GM23338 (cell line): ENCODE measurements around the gene TSEN2. TPM values are rescaled to one million over a fixed set of nuclear protein-coding genes. Genes with fewer than 3 reads are reported as not detected.

Experiments used
- ATAC-seq: fragments of 200-7000 bp; cut with Tn5 transposase; 3 replicates; pipeline ENCODE4 v1.9.1; 2020
- DNase-seq: peaks from one replicate; pipeline ENCODE4 v3.0.0-alpha.2; 2015; ENCODE audit warnings: low spot score
- H2AFZ ChIP-seq: fragments of 200-600 bp; sonication (generic); 2 replicates; pipeline ENCODE4 v1.8.0; 2016; ENCODE audit warnings: antibody characterized with exemption, mild to moderate bottlenecking, moderate library complexity
- H3F3A ChIP-seq: fragments of 200-600 bp; sonication (generic); replicated peaks from 2 replicates; pipeline ENCODE4 v1.8.0; 2017; ENCODE audit warnings: antibody characterized with exemption, mixed run types, low read depth
- H3K27ac ChIP-seq: fragments of 200-600 bp; sonication (generic); 2 replicates; pipeline ENCODE4 v1.6.1; 2016; ENCODE audit warnings: low read depth
- H3K27me3 ChIP-seq: fragments of 200-600 bp; sonication (generic); 2 replicates; pipeline ENCODE4 v1.8.0; 2016; ENCODE audit warnings: mild to moderate bottlenecking, mixed run types, moderate library complexity; ENCODE audit not compliant: insufficient read depth
- H3K36me3 ChIP-seq: fragments of 200-600 bp; sonication (generic); 2 replicates; pipeline ENCODE4 v1.8.0; 2016; ENCODE audit warnings: mild to moderate bottlenecking; ENCODE audit not compliant: insufficient read depth
- H3K4me1 ChIP-seq: fragments of 200-600 bp; sonication (generic); 2 replicates; pipeline ENCODE4 v1.8.0; 2016; ENCODE audit warnings: mild to moderate bottlenecking, moderate library complexity; ENCODE audit not compliant: insufficient read depth
- H3K4me2 ChIP-seq: fragments of 200-600 bp; sonication (generic); 2 replicates; pipeline ENCODE4 v1.7.1; 2017; ENCODE audit warnings: mixed run types
- H3K4me3 ChIP-seq: fragments of 200-600 bp; sonication (generic); 2 replicates; pipeline ENCODE4 v1.6.1; 2016; ENCODE audit warnings: mixed run types
- H3K79me2 ChIP-seq: fragments of 200-600 bp; sonication (generic); replicated peaks from 2 replicates; pipeline ENCODE4 v1.8.0; 2017; ENCODE audit warnings: mild to moderate bottlenecking; ENCODE audit not compliant: insufficient read depth
- H3K9me2 ChIP-seq: fragments of 200-600 bp; sonication (generic); 2 replicates; pipeline ENCODE4 v1.8.0; 2017; ENCODE audit not compliant: insufficient read depth
- H4K20me1 ChIP-seq: fragments of 200-600 bp; sonication (generic); replicated peaks from 2 replicates; pipeline ENCODE4 v1.8.0; 2017; ENCODE audit warnings: mild to moderate bottlenecking; ENCODE audit not compliant: insufficient read depth
- H3K27ac Mint-ChIP-seq: 2 replicates; pipeline ENCODE4 v1.8.0; 2020; ENCODE audit warnings: inconsistent platforms, mild to moderate bottlenecking, moderate library complexity, mixed read lengths
- H3K27me3 Mint-ChIP-seq: 3 replicates; pipeline ENCODE4 v1.8.0; 2022; ENCODE audit warnings: low read depth, mild to moderate bottlenecking, moderate library complexity, mixed read lengths, inconsistent platforms; ENCODE audit not compliant: insufficient read depth, poor library complexity
- H3K36me3 Mint-ChIP-seq: 3 replicates; pipeline ENCODE4 v1.8.0; 2021; ENCODE audit warnings: low read depth, mild to moderate bottlenecking, inconsistent platforms, moderate library complexity, mixed read lengths
- H3K4me1 Mint-ChIP-seq: 3 replicates; pipeline ENCODE4 v1.8.0; 2020; ENCODE audit warnings: mild to moderate bottlenecking, inconsistent platforms, mixed read lengths
- H3K4me3 Mint-ChIP-seq: 3 replicates; pipeline ENCODE4 v1.8.0; 2021; ENCODE audit warnings: moderate library complexity, mild to moderate bottlenecking, inconsistent platforms, mixed read lengths
- H3K9me3 Mint-ChIP-seq: 3 replicates; pipeline ENCODE4 v1.8.0; 2020; ENCODE audit warnings: moderate library complexity, mild to moderate bottlenecking, inconsistent platforms, mixed read lengths
- CREB1 ChIP-seq: fragments of 250-450 bp; sonication (Bioruptor Pico); IDR thresholded peaks from 2 replicates; pipeline ENCODE4 v1.5.0; 2020; ENCODE audit warnings: low read depth, mild to moderate bottlenecking, moderate library complexity
- EZH2 ChIP-seq: fragments of 200-600 bp; sonication (generic); IDR thresholded peaks from one replicate; pipeline ENCODE4 v1.8.0; 2017; ENCODE audit warnings: antibody characterized with exemption, mild to moderate bottlenecking, low read depth; ENCODE audit not compliant: unreplicated experiment
- EZH2phosphoT487 ChIP-seq: fragments of 200-600 bp; sonication (generic); IDR thresholded peaks from one replicate; pipeline ENCODE4 v1.8.1; 2018; ENCODE audit warnings: antibody characterized with exemption; ENCODE audit not compliant: unreplicated experiment
- JUNB ChIP-seq: IDR thresholded peaks from one replicate; pipeline ENCODE4 v1.6.1; 2016; ENCODE audit warnings: antibody characterized with exemption; ENCODE audit not compliant: unreplicated experiment
- NANOG ChIP-seq: IDR thresholded peaks from 2 replicates; pipeline ENCODE4 v1.6.1; 2016; ENCODE audit warnings: antibody characterized with exemption, borderline replicate concordance
- POLR2AphosphoS5 ChIP-seq: IDR thresholded peaks from 2 replicates; pipeline ENCODE4 v1.6.1; 2016; ENCODE audit warnings: antibody characterized with exemption, low read depth
- STAT1 ChIP-seq: IDR thresholded peaks from one replicate; pipeline ENCODE4 v1.6.1; 2016; ENCODE audit warnings: antibody characterized with exemption; ENCODE audit not compliant: unreplicated experiment
- ZNF114 ChIP-seq: fragments of 250-450 bp; sonication (Bioruptor Pico); IDR thresholded peaks from 2 replicates; pipeline ENCODE4 v1.5.0; 2020; ENCODE audit warnings: mild to moderate bottlenecking, moderate library complexity
- ZNF331 ChIP-seq: fragments of 250-450 bp; sonication (Bioruptor Pico); IDR thresholded peaks from 2 replicates; pipeline ENCODE4 v1.5.0; 2020; ENCODE audit warnings: low read depth, mild to moderate bottlenecking, moderate library complexity
- polyA plus RNA-seq: library from polyadenylated mRNA; unstranded; fragments of >200 nt; fragmentation: Nextera tagmentation; extraction: Ambion mirVana; gene quantifications from 2 replicates; pipeline ENCODE4 v1.2.1, GENCODE V29; 2016
- total RNA-seq: library from RNA; depleted of rRNA; stranded (reverse); fragments of >200 nt; shearing (Covaris generic); gene quantifications from 2 replicates; pipeline ENCODE4 v1.2.3, GENCODE V29; 2014
- TF ChIP-seq, protein P1 (sequence below): fragments of 250-450 bp; sonication (Bioruptor Pico); IDR thresholded peaks from 2 replicates; pipeline ENCODE4 v1.5.0; 2020; ENCODE audit warnings: mild to moderate bottlenecking, moderate library complexity
- TF ChIP-seq, protein P2 (sequence below): IDR thresholded peaks from one replicate; pipeline ENCODE4 v1.6.1; 2018; ENCODE audit warnings: antibody characterized with exemption; ENCODE audit not compliant: unreplicated experiment
- TF ChIP-seq, protein P3 (sequence below): IDR thresholded peaks from 2 replicates; pipeline ENCODE4 v1.6.1; 2016; ENCODE audit warnings: antibody characterized with exemption
- TF ChIP-seq, protein P4 (sequence below), 2 experiments: fragments of 200-600 bp in 1 of 2; sonication (generic) in 1 of 2; conservative IDR thresholded peaks; 2 replicates each; pipeline versions ENCODE4 v1.5.1 to v1.6.1; 2016 to 2017; ENCODE audit warnings: antibody characterized with exemption in 2 of 2, low read depth in 2 of 2, mild to moderate bottlenecking in 2 of 2, moderate library complexity in 1 of 2

TSEN2 gene
- total and polyA plus RNA-seq, 2 experiments from 2014 or later = 27.7 to 30.0 TPM

DNA sequence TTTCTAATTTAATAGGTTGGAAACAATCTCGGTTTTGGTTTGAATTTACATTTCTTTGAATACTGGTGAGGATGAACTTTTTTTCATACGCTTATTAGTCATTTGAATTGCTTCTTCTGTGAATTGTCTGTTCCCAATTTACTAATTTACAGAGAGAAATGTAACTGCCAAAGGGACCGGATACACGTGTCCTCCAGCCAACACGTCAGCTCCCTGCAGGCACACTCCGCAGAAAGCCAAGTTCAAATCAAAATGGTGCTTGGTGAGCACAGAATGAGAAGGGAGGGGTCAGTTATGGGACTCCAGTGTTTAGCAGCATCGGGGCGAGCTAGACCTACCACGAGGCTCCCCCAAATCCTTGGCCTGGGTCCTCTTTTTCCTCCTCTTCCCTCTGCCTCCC lies 10.8 kb upstream of the TSEN2 start:
- H3K27ac Mint-ChIP-seq = no peak overlapping the region
- no peak overlapping the region for H3K4me2 ChIP-seq

More for the DNA sequence above, 10.8 kb upstream of the TSEN2 start:
- no peak for ATAC-seq
- Mint-ChIP-seq H3K36me3 (no peaks in the 10 kb centered on the region), H3K4me1 (peaks cover 12% of the 10 kb centered on the region), H3K27me3 (peaks cover 4% of the 10 kb centered on the region), H3K4me3 (no peak overlapping the region), H3K9me3 (no peaks in the 10 kb centered on the region)
- Histone ChIP-seq H3K9me2 (no peaks in the 10 kb centered on the region), H4K20me1 (no peaks in the 10 kb centered on the region), H3K4me3 (no peak overlapping the region), H3K27ac (no peak overlapping the region), H3K79me2 (no peaks in the 10 kb centered on the region), H3K27me3 (no peaks in the 10 kb centered on the region), H3K4me1 (no peaks in the 10 kb centered on the region; the same call in 1 of the 2 replicates), H3F3A (no peaks in the 10 kb centered on the region), H3K36me3 (no peaks in the 10 kb centered on the region), H2AFZ (peak overlapping the region; percentile 72; the same call in 1 of the 2 replicates)
- no peak for DNase-seq
- TF ChIP-seq JUNB = no peak
- no peak for TF ChIP-seq ZNF331 (CRISPR knock-in tag)
- no peak for TF ChIP-seq STAT1
- no peak for TF ChIP-seq EZH2phosphoT487
- no peak for TF ChIP-seq EZH2
- TF ChIP-seq, protein P1, sequence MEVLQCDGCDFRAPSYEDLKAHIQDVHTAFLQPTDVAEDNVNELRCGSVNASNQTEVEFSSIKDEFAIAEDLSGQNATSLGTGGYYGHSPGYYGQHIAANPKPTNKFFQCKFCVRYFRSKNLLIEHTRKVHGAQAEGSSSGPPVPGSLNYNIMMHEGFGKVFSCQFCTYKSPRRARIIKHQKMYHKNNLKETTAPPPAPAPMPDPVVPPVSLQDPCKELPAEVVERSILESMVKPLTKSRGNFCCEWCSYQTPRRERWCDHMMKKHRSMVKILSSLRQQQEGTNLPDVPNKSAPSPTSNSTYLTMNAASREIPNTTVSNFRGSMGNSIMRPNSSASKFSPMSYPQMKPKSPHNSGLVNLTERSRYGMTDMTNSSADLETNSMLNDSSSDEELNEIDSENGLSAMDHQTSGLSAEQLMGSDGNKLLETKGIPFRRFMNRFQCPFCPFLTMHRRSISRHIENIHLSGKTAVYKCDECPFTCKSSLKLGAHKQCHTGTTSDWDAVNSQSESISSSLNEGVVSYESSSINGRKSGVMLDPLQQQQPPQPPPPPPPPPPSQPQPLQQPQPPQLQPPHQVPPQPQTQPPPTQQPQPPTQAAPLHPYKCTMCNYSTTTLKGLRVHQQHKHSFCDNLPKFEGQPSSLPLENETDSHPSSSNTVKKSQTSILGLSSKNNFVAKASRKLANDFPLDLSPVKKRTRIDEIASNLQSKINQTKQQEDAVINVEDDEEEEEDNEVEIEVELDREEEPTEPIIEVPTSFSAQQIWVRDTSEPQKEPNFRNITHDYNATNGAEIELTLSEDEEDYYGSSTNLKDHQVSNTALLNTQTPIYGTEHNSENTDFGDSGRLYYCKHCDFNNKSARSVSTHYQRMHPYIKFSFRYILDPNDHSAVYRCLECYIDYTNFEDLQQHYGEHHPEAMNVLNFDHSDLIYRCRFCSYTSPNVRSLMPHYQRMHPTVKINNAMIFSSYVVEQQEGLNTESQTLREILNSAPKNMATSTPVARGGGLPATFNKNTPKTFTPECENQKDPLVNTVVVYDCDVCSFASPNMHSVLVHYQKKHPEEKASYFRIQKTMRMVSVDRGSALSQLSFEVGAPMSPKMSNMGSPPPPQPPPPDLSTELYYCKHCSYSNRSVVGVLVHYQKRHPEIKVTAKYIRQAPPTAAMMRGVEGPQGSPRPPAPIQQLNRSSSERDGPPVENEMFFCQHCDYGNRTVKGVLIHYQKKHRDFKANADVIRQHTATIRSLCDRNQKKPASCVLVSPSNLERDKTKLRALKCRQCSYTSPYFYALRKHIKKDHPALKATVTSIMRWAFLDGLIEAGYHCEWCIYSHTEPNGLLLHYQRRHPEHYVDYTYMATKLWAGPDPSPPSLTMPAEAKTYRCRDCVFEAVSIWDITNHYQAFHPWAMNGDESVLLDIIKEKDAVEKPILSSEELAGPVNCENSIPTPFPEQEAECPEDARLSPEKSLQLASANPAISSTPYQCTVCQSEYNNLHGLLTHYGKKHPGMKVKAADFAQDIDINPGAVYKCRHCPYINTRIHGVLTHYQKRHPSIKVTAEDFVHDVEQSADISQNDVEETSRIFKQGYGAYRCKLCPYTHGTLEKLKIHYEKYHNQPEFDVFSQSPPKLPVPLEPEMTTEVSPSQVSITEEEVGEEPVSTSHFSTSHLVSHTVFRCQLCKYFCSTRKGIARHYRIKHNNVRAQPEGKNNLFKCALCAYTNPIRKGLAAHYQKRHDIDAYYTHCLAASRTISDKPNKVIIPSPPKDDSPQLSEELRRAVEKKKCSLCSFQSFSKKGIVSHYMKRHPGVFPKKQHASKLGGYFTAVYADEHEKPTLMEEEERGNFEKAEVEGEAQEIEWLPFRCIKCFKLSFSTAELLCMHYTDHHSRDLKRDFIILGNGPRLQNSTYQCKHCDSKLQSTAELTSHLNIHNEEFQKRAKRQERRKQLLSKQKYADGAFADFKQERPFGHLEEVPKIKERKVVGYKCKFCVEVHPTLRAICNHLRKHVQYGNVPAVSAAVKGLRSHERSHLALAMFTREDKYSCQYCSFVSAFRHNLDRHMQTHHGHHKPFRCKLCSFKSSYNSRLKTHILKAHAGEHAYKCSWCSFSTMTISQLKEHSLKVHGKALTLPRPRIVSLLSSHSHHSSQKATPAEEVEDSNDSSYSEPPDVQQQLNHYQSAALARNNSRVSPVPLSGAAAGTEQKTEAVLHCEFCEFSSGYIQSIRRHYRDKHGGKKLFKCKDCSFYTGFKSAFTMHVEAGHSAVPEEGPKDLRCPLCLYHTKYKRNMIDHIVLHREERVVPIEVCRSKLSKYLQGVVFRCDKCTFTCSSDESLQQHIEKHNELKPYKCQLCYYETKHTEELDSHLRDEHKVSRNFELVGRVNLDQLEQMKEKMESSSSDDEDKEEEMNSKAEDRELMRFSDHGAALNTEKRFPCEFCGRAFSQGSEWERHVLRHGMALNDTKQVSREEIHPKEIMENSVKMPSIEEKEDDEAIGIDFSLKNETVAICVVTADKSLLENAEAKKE = no peak
- TF ChIP-seq, protein P2, sequence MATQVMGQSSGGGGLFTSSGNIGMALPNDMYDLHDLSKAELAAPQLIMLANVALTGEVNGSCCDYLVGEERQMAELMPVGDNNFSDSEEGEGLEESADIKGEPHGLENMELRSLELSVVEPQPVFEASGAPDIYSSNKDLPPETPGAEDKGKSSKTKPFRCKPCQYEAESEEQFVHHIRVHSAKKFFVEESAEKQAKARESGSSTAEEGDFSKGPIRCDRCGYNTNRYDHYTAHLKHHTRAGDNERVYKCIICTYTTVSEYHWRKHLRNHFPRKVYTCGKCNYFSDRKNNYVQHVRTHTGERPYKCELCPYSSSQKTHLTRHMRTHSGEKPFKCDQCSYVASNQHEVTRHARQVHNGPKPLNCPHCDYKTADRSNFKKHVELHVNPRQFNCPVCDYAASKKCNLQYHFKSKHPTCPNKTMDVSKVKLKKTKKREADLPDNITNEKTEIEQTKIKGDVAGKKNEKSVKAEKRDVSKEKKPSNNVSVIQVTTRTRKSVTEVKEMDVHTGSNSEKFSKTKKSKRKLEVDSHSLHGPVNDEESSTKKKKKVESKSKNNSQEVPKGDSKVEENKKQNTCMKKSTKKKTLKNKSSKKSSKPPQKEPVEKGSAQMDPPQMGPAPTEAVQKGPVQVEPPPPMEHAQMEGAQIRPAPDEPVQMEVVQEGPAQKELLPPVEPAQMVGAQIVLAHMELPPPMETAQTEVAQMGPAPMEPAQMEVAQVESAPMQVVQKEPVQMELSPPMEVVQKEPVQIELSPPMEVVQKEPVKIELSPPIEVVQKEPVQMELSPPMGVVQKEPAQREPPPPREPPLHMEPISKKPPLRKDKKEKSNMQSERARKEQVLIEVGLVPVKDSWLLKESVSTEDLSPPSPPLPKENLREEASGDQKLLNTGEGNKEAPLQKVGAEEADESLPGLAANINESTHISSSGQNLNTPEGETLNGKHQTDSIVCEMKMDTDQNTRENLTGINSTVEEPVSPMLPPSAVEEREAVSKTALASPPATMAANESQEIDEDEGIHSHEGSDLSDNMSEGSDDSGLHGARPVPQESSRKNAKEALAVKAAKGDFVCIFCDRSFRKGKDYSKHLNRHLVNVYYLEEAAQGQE = no peak
- TF ChIP-seq, protein P3, sequence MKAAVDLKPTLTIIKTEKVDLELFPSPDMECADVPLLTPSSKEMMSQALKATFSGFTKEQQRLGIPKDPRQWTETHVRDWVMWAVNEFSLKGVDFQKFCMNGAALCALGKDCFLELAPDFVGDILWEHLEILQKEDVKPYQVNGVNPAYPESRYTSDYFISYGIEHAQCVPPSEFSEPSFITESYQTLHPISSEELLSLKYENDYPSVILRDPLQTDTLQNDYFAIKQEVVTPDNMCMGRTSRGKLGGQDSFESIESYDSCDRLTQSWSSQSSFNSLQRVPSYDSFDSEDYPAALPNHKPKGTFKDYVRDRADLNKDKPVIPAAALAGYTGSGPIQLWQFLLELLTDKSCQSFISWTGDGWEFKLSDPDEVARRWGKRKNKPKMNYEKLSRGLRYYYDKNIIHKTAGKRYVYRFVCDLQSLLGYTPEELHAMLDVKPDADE = no peak
- TF ChIP-seq, protein P4, sequence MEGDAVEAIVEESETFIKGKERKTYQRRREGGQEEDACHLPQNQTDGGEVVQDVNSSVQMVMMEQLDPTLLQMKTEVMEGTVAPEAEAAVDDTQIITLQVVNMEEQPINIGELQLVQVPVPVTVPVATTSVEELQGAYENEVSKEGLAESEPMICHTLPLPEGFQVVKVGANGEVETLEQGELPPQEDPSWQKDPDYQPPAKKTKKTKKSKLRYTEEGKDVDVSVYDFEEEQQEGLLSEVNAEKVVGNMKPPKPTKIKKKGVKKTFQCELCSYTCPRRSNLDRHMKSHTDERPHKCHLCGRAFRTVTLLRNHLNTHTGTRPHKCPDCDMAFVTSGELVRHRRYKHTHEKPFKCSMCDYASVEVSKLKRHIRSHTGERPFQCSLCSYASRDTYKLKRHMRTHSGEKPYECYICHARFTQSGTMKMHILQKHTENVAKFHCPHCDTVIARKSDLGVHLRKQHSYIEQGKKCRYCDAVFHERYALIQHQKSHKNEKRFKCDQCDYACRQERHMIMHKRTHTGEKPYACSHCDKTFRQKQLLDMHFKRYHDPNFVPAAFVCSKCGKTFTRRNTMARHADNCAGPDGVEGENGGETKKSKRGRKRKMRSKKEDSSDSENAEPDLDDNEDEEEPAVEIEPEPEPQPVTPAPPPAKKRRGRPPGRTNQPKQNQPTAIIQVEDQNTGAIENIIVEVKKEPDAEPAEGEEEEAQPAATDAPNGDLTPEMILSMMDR (conservative IDR thresholded peaks at IDR 0.05; ENCODE audit: low read depth in 2 of 2) = no peak
- TF ChIP-seq POLR2AphosphoS5 = no peak
- TF ChIP-seq CREB1 (CRISPR knock-in tag) = no peak
- TF ChIP-seq ZNF114 = no peak
- no peak for TF ChIP-seq NANOG
